SHP77 treated with DMSO at 0.1 percent for 48 hours (cell line): ENCODE data around the gene AIG1.
"Not testable (repeated sequence)": the region's sequence is repeated elsewhere in the genome, so short reads cannot be mapped to it uniquely, and the experiment has no call there.

Experiments
- DNase-seq: peaks from one replicate; lab custom pipeline; 2025; lab: John Stamatoyannopoulos, UW

The AIG1 gene

GRCh38 chr6:143058987-143059386, 1.7 kb upstream of the AIG1 start:
- peak; percentile 42 for DNase-seq

DNA sequence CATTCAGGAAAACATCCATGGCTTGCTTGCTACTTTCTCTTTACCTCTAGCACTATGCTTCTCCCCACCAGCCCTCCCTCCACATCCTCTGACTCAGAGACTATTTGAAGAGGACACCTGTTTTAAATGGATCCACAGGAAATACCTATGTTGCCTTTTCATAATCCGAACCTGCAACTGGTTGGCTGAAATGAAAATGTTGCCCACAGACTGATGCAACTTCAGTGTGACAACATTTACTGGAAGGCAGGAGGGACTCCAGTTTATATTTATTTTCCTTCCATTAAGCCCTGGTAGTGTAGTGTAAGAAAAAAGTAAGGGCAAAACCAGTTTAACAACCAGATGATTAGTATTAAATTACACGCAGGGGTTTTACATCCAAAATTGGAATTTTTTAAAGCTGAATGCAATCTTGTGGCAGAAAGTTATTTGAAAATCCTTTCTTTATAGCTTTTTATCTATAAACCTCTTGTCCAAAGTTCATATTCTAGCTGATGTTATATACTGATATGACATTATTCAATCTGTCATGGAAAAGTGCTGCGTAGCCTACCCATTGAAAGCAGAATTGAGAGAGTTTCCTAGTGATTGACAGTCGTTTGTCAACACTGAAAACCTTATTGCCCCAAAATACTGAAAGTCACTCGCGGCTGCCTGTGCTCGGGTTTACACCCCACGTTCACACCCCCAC, 881 bp upstream of the AIG1 start:
- no peak for DNase-seq

DNA sequence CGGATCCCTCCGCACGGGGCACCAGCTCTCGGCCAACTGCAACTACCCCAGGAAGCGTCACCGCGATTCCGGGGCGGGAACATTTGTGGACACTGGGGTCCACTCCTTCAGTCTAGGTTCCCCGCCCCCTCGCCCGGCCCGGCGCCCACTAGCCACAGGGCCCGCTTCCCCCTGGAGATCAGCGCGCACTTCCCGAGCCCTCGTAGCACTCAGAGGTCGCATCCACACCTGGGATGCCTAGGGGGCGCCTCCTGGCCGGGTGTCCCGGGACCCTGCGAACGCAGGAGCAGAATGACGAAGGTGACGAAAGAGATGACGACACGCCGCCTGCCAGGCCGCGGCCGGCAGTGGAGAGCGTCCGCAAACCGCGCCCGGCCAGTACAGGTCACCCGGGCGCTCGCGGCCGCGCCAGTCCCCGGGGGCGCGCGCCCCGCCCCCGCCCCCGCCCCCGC, 309 bp upstream of the AIG1 start:
- peak; percentile 32 for DNase-seq

- no peak for DNase-seq
Measured at GRCh38 chr6:143061597-143062385, 1.1 kb downstream of the AIG1 start.

- no peak for DNase-seq
Measured at GRCh38 chr6:143062551-143062950, 1.9 kb downstream of the AIG1 start.

GRCh38 chr6:143063631-143064030, 2.9 kb downstream of the AIG1 start:
- no peak for DNase-seq

DNA sequence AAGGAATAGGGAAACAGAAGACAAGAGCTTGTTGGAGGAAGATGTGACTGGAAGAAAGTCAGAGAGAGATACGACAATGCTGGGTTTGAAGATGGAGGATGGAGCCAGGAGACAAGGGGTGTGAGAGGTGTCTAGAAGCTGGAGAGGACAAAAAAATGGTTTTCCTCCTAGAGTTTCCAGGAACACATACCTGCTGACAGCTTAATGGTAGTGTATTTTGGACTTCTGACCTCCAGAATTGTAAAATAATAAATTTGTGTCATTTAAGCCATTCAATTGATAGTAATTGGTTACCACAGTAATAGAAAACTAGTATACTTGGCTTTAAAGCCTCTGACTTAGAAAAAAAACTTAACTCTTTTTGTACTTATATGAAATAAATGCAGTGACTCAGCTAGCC, 3.6 kb downstream of the AIG1 start:
- no peak for DNase-seq

- DNase-seq, result no peak
Measured at GRCh38 chr6:143064951-143065683, 4.4 kb downstream of the AIG1 start.

- DNase-seq, result no peak
Measured at GRCh38 chr6:143068001-143068400, 7.3 kb downstream of the AIG1 start.

DNA sequence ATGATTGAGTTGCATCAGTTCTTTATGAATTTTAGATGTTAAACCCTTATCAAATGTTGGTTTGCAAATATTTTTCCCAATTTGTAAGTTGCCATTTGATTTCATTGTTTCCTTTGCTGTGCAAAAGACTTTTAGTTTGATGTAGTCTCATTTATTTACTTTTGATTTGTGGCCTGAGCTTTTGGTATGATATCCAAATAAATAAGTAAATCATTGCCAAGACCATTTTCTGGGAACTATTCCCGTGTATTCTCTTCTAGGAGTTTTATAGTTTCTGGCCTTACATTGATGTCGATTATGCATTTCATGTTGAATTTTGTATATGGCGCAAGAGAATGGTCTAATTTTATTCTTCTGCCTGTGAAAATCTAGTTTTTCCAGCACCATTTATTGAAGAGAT, 13.4 kb downstream of the AIG1 start:
- DNase-seq, result no peak

DNA sequence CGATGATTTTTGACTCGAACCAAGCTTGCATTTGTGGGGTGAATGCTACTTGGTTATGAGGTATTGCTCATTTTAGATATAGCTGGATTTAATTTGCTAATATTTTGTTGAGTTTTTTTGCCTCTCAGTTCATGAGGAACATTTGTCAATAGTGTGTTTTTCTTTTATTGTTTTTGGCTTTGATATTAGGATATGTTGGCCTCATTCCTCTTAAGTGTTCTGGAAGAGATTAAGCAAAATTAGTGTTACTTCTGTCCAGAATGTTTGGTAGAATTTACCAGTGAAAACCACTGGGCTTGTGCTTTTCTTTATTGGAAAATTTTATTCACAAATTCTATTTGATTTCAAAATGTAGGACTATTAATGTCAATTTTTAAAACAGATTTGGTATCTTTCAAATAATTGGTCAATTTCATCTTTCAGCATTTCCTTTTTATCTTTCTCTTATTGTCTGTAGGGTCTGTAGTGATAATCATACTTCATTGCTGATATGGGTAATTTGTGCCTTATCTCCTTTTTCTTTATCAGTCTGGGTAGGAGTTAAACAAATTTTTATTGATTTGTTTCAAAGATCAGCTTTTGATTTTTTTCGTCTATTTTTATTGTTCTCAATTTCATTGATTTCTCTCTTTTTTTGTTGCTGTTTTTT, 14.1 kb downstream of the AIG1 start:
- DNase-seq, result no peak

GRCh38 chr6:143078468-143079324, 18.0 kb downstream of the AIG1 start:
- DNase-seq, result no peak

DNA sequence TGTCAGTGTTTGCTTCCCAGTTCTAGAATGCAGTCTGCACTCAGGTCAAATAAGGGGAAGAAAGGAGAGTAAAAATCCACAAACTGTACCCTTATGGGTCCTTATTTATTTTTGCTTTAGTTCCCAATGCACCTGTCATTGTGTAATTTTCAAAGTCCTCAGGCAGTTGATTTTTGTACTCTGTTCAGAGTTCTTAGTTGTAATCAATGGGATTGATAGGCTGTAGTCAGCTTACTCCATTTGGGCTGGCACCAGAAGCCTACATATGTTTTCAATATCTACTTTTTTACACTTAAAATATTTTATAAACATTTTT, 18.6 kb downstream of the AIG1 start:
- DNase-seq, result no peak

- not testable (repeated sequence) for DNase-seq
Measured at GRCh38 chr6:143082274-143082673, 21.6 kb downstream of the AIG1 start.

GRCh38 chr6:143084019-143084418, 23.3 kb downstream of the AIG1 start:
- not testable (repeated sequence) for DNase-seq

DNA sequence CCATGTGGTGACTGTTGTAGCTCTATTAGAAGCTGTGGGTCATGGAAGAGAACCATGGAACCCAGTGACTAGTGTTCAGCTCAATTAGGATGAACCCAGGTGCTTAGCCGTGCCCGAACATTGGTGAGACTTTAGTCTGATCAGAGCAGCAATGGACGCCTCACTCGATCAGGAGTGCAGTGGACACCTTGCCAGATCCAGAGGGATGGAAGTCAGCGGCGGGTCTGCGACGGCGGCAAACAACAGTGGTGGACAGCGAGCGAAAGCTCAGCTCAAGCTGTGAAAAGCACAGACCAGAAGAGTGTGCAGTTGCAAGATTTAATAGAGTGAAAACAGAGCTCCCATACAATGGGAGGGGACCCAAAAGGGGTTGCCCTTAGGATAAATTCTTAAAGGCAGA, 26.6 kb downstream of the AIG1 start:
- DNase-seq, result not testable (repeated sequence)

- no peak for DNase-seq
Measured at GRCh38 chr6:143087856-143088255, 27.2 kb downstream of the AIG1 start.

DNA sequence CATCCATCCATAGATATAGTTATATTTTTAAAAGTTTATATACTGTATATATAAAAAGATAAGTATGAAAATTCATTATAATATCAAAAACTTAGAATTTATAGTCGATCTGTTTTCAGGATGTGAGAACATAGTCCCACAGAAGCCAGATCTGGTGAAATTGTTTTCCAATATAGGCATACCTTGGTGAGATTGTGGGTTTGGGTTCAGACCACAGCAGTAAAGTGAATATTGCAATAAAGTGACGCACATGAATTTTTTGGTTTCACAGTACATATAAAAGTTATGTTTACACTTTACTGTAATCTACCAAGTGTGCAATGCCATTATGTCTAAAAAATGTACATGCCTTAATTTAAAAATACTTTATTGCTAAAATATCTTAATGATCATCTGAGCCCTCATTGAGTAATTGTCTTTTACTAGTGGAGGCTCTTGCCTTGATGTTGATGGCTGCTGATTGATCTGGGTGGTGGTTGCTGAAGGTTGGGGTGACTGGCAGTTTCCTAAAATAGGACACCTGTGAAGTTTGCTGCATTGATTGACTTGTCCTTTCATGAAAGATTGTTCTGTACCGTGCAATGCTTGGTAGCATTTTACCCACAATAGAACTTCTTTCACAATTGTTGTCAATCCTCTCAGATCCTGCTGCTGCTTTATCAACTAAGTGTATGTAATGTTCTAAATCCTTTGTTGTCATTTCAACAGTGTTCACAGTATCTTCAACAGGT, 29.8 kb downstream of the AIG1 start:
- no peak for DNase-seq

DNA sequence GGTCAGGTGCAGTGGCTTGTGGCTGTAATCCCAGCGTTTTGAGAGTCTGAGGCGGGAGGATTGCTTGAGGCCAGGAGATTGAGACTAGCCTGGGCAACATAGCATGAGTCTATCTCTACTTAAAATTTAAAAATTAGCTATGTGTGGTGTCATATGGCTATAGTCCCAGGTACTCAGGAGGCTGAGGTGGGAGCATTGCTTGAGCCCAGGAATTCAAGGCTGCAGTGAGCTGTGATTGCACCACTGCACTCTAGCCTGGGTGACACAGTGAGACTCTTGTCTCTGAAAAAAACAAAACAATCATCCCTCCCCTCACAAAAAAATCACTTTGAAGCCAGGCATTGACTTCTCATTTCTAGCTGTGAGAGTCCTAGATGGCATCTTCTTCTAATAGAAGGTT, 32.1 kb downstream of the AIG1 start:
- no peak for DNase-seq

GRCh38 chr6:143093290-143093689, 32.6 kb downstream of the AIG1 start:
- no peak for DNase-seq

- DNase-seq, result no peak
Measured at GRCh38 chr6:143096403-143096802, 35.7 kb downstream of the AIG1 start.
